Naive thymus-derived CD4-positive, alpha-beta T cell (primary cell): ENCODE results near the gene FAM180B. TPM values are rescaled to one million over a fixed set of nuclear protein-coding genes. Genes with fewer than 3 reads are reported as not detected.
A peak's percentile ranks its signal among the peaks of the same experiment; 100 is the strongest.

Experiments
- ATAC-seq: fragments of 150-1000 bp; cut with Tn5 transposase; 2 replicates; pipeline ENCODE4 v1.10.0; 2021; ENCODE audit warnings: mild to moderate bottlenecking, moderate library complexity
- CTCF ChIA-PET: fragments of 350-600 bp; sonication (Branson Sonifier 250); formaldehyde crosslinking; loops from one replicate; lab custom pipeline; 2021; ENCODE audit warnings: antibody characterized with exemption; lab: Charles Lee
- POLR2A ChIA-PET: fragments of 350-600 bp; sonication (Branson Sonifier 250); formaldehyde crosslinking; loops from one replicate; lab custom pipeline; 2021; ENCODE audit warnings: antibody characterized with exemption, inconsistent platforms; lab: Charles Lee
- DNase-seq, 9 donors: peaks; one replicate each; pipeline versions ENCODE4 v3.0.0 to v3.0.0-alpha.2; 2020 to 2022; ENCODE audit warnings: mixed read lengths in 1 of 9
- H3K27ac ChIP-seq: one replicate; pipeline ENCODE4 v1.7.0; 2013; ENCODE audit warnings: mild to moderate bottlenecking, low read depth, low read length, moderate library complexity
- H3K27me3 ChIP-seq, 2 donors: one replicate each; pipeline ENCODE4 v1.7.0; 2013; ENCODE audit warnings: low read length in 2 of 2, mild to moderate bottlenecking in 2 of 2, moderate library complexity in 2 of 2; ENCODE audit not compliant: control insufficient read depth in 2 of 2, insufficient read depth in 2 of 2
- H3K36me3 ChIP-seq, 3 experiments: 1 replicate in 2 of 3; 2 replicates in 1 of 3; pipeline ENCODE4 v1.7.0; 2013; ENCODE audit warnings: low read length in 3 of 3, mild to moderate bottlenecking in 3 of 3, moderate library complexity in 1 of 3; ENCODE audit not compliant: insufficient read depth in 3 of 3, control insufficient read depth in 2 of 3
- H3K4me1 ChIP-seq, 2 donors: one replicate each; pipeline ENCODE4 v1.7.0; 2013; ENCODE audit warnings: low read length in 2 of 2, mild to moderate bottlenecking in 2 of 2, moderate library complexity in 1 of 2; ENCODE audit not compliant: control insufficient read depth in 2 of 2, insufficient read depth in 2 of 2
- H3K4me3 ChIP-seq: 2 replicates; pipeline ENCODE4 v1.7.0; 2013; ENCODE audit warnings: mild to moderate bottlenecking, low read length
- H3K9me3 ChIP-seq, 3 experiments: 1 replicate in 2 of 3; 2 replicates in 1 of 3; pipeline ENCODE4 v1.7.0; 2013; ENCODE audit warnings: low read length in 3 of 3; ENCODE audit not compliant: control insufficient read depth in 2 of 3
- H3K27ac Mint-ChIP-seq, 9 donors: one replicate each; pipeline ENCODE4 v1.8.0; 2020 to 2022; ENCODE audit warnings: mixed read lengths in 9 of 9, mild to moderate bottlenecking in 8 of 9, moderate library complexity in 5 of 9, inconsistent platforms in 2 of 9
- H3K27me3 Mint-ChIP-seq, 5 donors: one replicate each; pipeline ENCODE4 v1.8.0; 2021 to 2022; ENCODE audit warnings: mixed read lengths in 5 of 5, mild to moderate bottlenecking in 1 of 5
- H3K36me3 Mint-ChIP-seq, 5 donors: one replicate each; pipeline ENCODE4 v1.8.0; 2020 to 2022; ENCODE audit warnings: mixed read lengths in 5 of 5, mild to moderate bottlenecking in 3 of 5, inconsistent platforms in 1 of 5
- H3K4me1 Mint-ChIP-seq, 7 donors: one replicate each; pipeline ENCODE4 v1.8.0; 2020 to 2022; ENCODE audit warnings: mixed read lengths in 7 of 7, mild to moderate bottlenecking in 3 of 7, inconsistent platforms in 1 of 7
- H3K4me3 Mint-ChIP-seq, 10 donors: one replicate each; pipeline ENCODE4 v1.8.0; 2020 to 2022; ENCODE audit warnings: mild to moderate bottlenecking in 10 of 10, mixed read lengths in 10 of 10, moderate library complexity in 6 of 10, inconsistent platforms in 2 of 10
- H3K9me3 Mint-ChIP-seq, 11 donors: one replicate each; pipeline ENCODE4 v1.8.0; 2020 to 2022; ENCODE audit warnings: mixed read lengths in 11 of 11, mild to moderate bottlenecking in 4 of 11, inconsistent platforms in 1 of 11, moderate library complexity in 1 of 11
- intact Hi-C, 2 donors: fragments of 100-400 bp; cut with micrococcal nuclease; formaldehyde crosslinking; loops; one replicate each; pipeline ENCODE4 v1.15.1; 2023
- polyA plus RNA-seq, 2 donors: library from polyadenylated mRNA; unstranded; fragments of 300-500 nt; fragmentation: Illumina TruSeq; gene quantifications; one replicate each; pipeline ENCODE4 v1.2.3, GENCODE V29; 2021
- total RNA-seq, 6 experiments: library from RNA in 5 of 6; stranded (reverse) in 5 of 6; gene quantifications; 1 replicate in 5 of 6; 2 replicates in 1 of 6; pipeline ENCODE4 v1.2.3 and lab custom pipeline; 2021 to 2026

Gene FAM180B
- total and polyA plus RNA-seq, 7 experiments from 2014 or later, result 0.21 to 1.0 (median 0.30) TPM; not detected in 3

DNA sequence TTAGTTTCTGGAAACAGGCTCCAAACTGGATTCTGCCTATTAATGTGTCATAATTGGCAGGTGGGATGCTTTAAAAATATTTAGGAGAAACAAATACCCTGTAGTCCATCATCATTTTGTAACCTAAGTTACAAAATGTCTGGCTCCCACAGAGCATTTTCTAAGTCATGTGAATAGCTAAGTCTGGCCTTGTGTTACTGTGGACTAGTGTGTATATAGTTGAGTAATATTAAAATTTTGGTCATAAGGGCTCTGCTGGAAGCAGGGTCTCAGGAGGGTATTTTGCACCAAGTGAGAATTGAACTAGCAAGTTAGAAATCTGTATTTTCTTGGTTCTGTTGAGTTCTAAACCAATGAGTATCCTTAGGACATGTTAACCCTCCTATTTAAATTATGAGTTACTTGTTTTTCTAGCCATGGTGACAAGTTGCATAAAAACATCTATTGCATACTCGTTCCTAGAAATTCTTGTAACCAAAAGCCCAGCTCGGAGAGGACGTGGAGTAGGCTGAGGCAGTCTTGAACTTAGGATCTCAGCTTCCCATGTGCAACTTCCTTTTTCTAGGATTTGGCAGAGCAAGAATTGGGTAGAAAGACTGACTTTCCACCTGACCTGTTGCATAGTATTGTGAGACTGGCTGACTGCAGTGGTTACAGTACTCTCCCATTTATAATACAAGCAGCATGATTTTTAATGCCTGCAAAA lies 15.7 kb upstream of the FAM180B start:
- no peaks in the 10 kb centered on the region for H3K9me3 ChIP-seq
- no peak overlapping the region for H3K4me3 Mint-ChIP-seq
- H3K36me3 Mint-ChIP-seq, result peaks cover 0 to 23% (median 13%) of the 10 kb centered on the region in 5 donors
- no peak overlapping the region for H3K27ac ChIP-seq
- H3K9me3 Mint-ChIP-seq, result no peaks in the 10 kb centered on the region
- H3K4me3 ChIP-seq, result no peak overlapping the region
- ChIA-PET POLR2A (interaction anchor here (0.6 to 0.9 kb wide), 2 partner anchors 14 to 336 kb away, joined by 4 to 5 read pairs; no protein-coding TSS in a partner anchor), CTCF (no interaction called here)
- intact Hi-C loops, result loop anchor here in 1 of 2 donors (10.0 kb wide), 1 partner anchor 636 kb away; the partner anchor contains the start of gene CSTPP1
- no peak for ATAC-seq
- no peaks in the 10 kb centered on the region for H3K27me3 ChIP-seq
- peaks cover 5 to 58% (median 26%) of the 10 kb centered on the region in 3 experiments for H3K36me3 ChIP-seq
- H3K27me3 Mint-ChIP-seq, result no peaks in the 10 kb centered on the region
- H3K27ac Mint-ChIP-seq, result peak overlapping the region in 7 of 9 donors; percentile 3 to 76 (median 57)
- peaks cover 0 to 35% (median 26%) of the 10 kb centered on the region in 7 donors for H3K4me1 Mint-ChIP-seq
- H3K4me1 ChIP-seq, result peaks cover 3 to 8% of the 10 kb centered on the region in 2 donors
- no peak for DNase-seq

DNA sequence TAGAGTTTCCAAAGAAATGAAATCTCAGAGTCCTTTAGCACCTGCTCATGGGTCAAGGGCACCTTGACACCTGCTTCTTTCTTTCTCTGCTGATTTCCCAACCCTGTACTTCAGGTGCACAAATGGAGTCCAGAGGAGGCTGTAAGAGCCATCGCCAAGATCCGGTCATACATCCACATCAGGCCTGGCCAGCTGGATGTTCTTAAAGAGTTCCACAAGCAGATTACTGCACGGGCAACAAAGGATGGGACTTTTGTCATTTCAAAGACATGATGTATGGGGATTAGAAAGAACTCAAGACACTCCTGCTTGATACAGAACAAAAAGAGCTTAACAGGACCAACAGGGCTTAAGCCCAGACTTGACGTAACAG lies 15.1 kb upstream of the FAM180B start:
- peak overlapping the region in 6 of 9 donors; percentile 3 to 76 (median 32) for H3K27ac Mint-ChIP-seq
- DNase-seq (no peak), ATAC-seq (no peak)
- peaks cover 2 to 30% (median 23%) of the 10 kb centered on the region in 7 donors for H3K4me1 Mint-ChIP-seq
- Histone ChIP-seq H3K4me1 (peaks cover 3 to 6% of the 10 kb centered on the region in 2 donors), H3K36me3 (peaks cover 5 to 59% (median 26%) of the 10 kb centered on the region in 3 experiments), H3K9me3 (no peaks in the 10 kb centered on the region), H3K4me3 (no peak overlapping the region), H3K27me3 (no peaks in the 10 kb centered on the region), H3K27ac (no peak overlapping the region)
- CTCF ChIA-PET, result no interaction called here
- POLR2A ChIA-PET, result interaction anchor here (0.9 kb wide), 1 partner anchor 336 kb away, joined by 4 read pairs; no protein-coding TSS in a partner anchor
- intact Hi-C loops, result loop anchor here in 1 of 2 donors (10.0 kb wide), 1 partner anchor 637 kb away; the partner anchor contains the start of gene CSTPP1
- no peak overlapping the region for H3K4me3 Mint-ChIP-seq
- H3K9me3 Mint-ChIP-seq, result no peaks in the 10 kb centered on the region
- peaks cover 0 to 25% (median 13%) of the 10 kb centered on the region in 5 donors for H3K36me3 Mint-ChIP-seq
- H3K27me3 Mint-ChIP-seq, result no peaks in the 10 kb centered on the region

- CTCF ChIA-PET, result no interaction called here
Observed at GRCh38 chr11:47571895-47572294, 14.6 kb upstream of the FAM180B start.

GRCh38 chr11:47572715-47573255 lies 13.7 kb upstream of the FAM180B start:
- Histone ChIP-seq H3K9me3 (no peaks in the 10 kb centered on the region), H3K27ac (no peak overlapping the region), H3K4me1 (peaks cover 8 to 11% of the 10 kb centered on the region in 2 donors), H3K4me3 (no peak overlapping the region), H3K27me3 (no peaks in the 10 kb centered on the region), H3K36me3 (peaks cover 5 to 67% (median 26%) of the 10 kb centered on the region in 3 experiments)
- H3K27me3 Mint-ChIP-seq, result no peaks in the 10 kb centered on the region
- POLR2A ChIA-PET, result interaction anchor here (0.6 to 1.6 kb wide), 2 partner anchors 8 to 346 kb away, joined by 3 to 6 read pairs; partner anchors contain the start of gene PTPMT1
- intact Hi-C loops, result loop anchor here in 1 of 2 donors (10.0 kb wide), 1 partner anchor 638 kb away; the partner anchor contains the start of gene CSTPP1
- peak overlapping the region in 3 of 9 donors; percentile 24 to 71 (median 36) for H3K27ac Mint-ChIP-seq
- peaks cover 11 to 33% (median 28%) of the 10 kb centered on the region in 7 donors for H3K4me1 Mint-ChIP-seq
- CTCF ChIA-PET, result no interaction called here
- ATAC-seq, result no peak
- peaks cover 0 to 30% (median 16%) of the 10 kb centered on the region in 5 donors for H3K36me3 Mint-ChIP-seq
- H3K4me3 Mint-ChIP-seq, result no peak overlapping the region
- DNase-seq, result no peak
- no peaks in the 10 kb centered on the region for H3K9me3 Mint-ChIP-seq

More at GRCh38 chr11:47571895-47572294, 14.6 kb upstream of the FAM180B start:
- ATAC-seq (no peak), DNase-seq (no peak)
- Histone ChIP-seq H3K4me3 (no peak overlapping the region), H3K4me1 (peaks cover under 1 to 2% of the 10 kb centered on the region in 2 donors), H3K27ac (no peak overlapping the region), H3K36me3 (peaks cover 5 to 59% (median 26%) of the 10 kb centered on the region in 3 experiments), H3K9me3 (no peaks in the 10 kb centered on the region), H3K27me3 (no peaks in the 10 kb centered on the region)
- no peaks in the 10 kb centered on the region for H3K27me3 Mint-ChIP-seq
- H3K4me3 Mint-ChIP-seq, result no peak overlapping the region
- peak overlapping the region in 1 of 9 donors; percentile 32 for H3K27ac Mint-ChIP-seq
- H3K36me3 Mint-ChIP-seq, result peaks cover 0 to 27% (median 13%) of the 10 kb centered on the region in 5 donors
- POLR2A ChIA-PET, result interaction anchor here (0.9 kb wide), 1 partner anchor 337 kb away, joined by 4 read pairs; no protein-coding TSS in a partner anchor
- no peaks in the 10 kb centered on the region for H3K9me3 Mint-ChIP-seq
- intact Hi-C loops, result loop anchor here in 1 of 2 donors (10.0 kb wide), 1 partner anchor 637 kb away; the partner anchor contains the start of gene CSTPP1
- peaks cover 5 to 26% (median 22%) of the 10 kb centered on the region in 7 donors for H3K4me1 Mint-ChIP-seq

DNA sequence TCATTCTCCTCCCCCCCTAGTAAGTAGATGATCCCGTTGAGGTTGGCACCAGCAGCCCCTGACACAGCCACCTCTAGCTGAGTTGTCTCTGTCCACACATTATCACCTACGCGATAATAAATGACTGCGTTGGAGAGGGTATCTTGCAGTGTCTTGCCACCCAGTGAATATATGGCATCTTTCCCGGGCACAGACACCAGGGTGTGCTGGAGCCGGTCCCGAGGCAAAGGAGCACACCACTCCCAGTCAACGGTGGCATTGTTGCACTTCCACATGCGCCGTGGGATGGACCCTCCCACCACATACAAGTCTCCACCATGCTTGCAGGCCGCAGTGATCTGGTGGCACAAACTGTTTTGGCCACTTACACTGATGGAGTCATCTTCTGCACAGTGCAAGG lies 13.2 kb upstream of the FAM180B start:
- Mint-ChIP-seq H3K9me3 (no peaks in the 10 kb centered on the region), H3K27ac (peak overlapping the region in 1 of 9 donors; percentile 18), H3K27me3 (no peaks in the 10 kb centered on the region), H3K36me3 (peaks cover 0 to 31% (median 16%) of the 10 kb centered on the region in 5 donors), H3K4me3 (no peak overlapping the region), H3K4me1 (peaks cover 11 to 39% (median 32%) of the 10 kb centered on the region in 7 donors)
- DNase-seq (no peak), ATAC-seq (no peak)
- no peaks in the 10 kb centered on the region for H3K9me3 ChIP-seq
- H3K4me1 ChIP-seq, result peaks cover 14 to 16% of the 10 kb centered on the region in 2 donors
- intact Hi-C loops, result loop anchor here in 1 of 2 donors (10.0 kb wide), 1 partner anchor 639 kb away; the partner anchor contains the start of gene CSTPP1
- H3K4me3 ChIP-seq, result no peak overlapping the region
- no peak overlapping the region for H3K27ac ChIP-seq
- no peaks in the 10 kb centered on the region for H3K27me3 ChIP-seq
- ChIA-PET POLR2A (interaction anchor here (0.6 to 1.6 kb wide), 2 partner anchors 8 to 346 kb away, joined by 3 to 6 read pairs; partner anchors contain the start of gene PTPMT1), CTCF (interaction anchor here (0.6 kb wide), 1 partner anchor 890 kb away, joined by 3 read pairs; no protein-coding TSS in a partner anchor)
- peaks cover 5 to 67% (median 26%) of the 10 kb centered on the region in 3 experiments for H3K36me3 ChIP-seq
